Astrocyte (in vitro differentiated cells and primary cell): Measurements from ENCODE around the gene POU2F2. TPM values are rescaled to one million over a fixed set of nuclear protein-coding genes. Genes with fewer than 3 reads are reported as not detected.

Experiments
- DNase-seq: peaks from one replicate; pipeline ENCODE4 v3.0.0-alpha.2; 2010; ENCODE audit warnings: low read depth
- FAIRE-seq: peaks from 2 replicates; lab custom pipeline; 2011; peaks lifted over from hg19 to GRCh38; lab: Jason Lieb, UNC
- H2AFZ ChIP-seq: 2 replicates; pipeline ENCODE4 v1.6.0; 2012; ENCODE audit warnings: low read depth, low read length, inconsistent platforms
- H3K27ac ChIP-seq: 2 replicates; pipeline ENCODE4 v1.5.1; 2011; ENCODE audit warnings: low read depth, low read length, inconsistent platforms
- H3K27me3 ChIP-seq: 2 replicates; pipeline ENCODE4 v1.6.0; 2011; ENCODE audit warnings: low read length, inconsistent platforms; ENCODE audit not compliant: insufficient read depth
- H3K36me3 ChIP-seq: 2 replicates; pipeline ENCODE4 v1.5.1; 2011; ENCODE audit warnings: low read length, inconsistent platforms; ENCODE audit not compliant: insufficient read depth
- H3K4me1 ChIP-seq: 2 replicates; pipeline ENCODE4 v1.5.1; 2011; ENCODE audit warnings: low read length, inconsistent platforms; ENCODE audit not compliant: insufficient read depth
- H3K4me2 ChIP-seq: 2 replicates; pipeline ENCODE4 v1.6.0; 2012; ENCODE audit warnings: low read length, inconsistent platforms
- H3K4me3 ChIP-seq: 2 replicates; pipeline ENCODE4 v1.5.1; 2011; ENCODE audit warnings: low read depth, mild to moderate bottlenecking, low read length, inconsistent platforms; ENCODE audit not compliant: insufficient read depth
- H3K79me2 ChIP-seq: 2 replicates; pipeline ENCODE4 v1.6.0; 2012; ENCODE audit warnings: mild to moderate bottlenecking, low read length, inconsistent platforms; ENCODE audit not compliant: insufficient read depth
- H3K9ac ChIP-seq: 2 replicates; pipeline ENCODE4 v1.6.0; 2012; ENCODE audit warnings: mild to moderate bottlenecking, low read length, inconsistent platforms
- H3K9me3 ChIP-seq: 2 replicates; pipeline ENCODE4 v1.5.1; 2012; ENCODE audit warnings: low read depth, mild to moderate bottlenecking, low read length, inconsistent platforms; ENCODE audit not compliant: insufficient read depth
- H4K20me1 ChIP-seq: 2 replicates; pipeline ENCODE4 v1.6.0; 2012; ENCODE audit warnings: low read length, inconsistent platforms; ENCODE audit not compliant: insufficient read depth
- H3K27ac Mint-ChIP-seq: one replicate; pipeline ENCODE4 v1.8.0; 2021; ENCODE audit warnings: mild to moderate bottlenecking, mixed read lengths; ENCODE audit not compliant: unreplicated experiment
- H3K27me3 Mint-ChIP-seq: one replicate; pipeline ENCODE4 v1.8.0; 2021; ENCODE audit warnings: low read depth, mixed read lengths; ENCODE audit not compliant: unreplicated experiment
- H3K36me3 Mint-ChIP-seq: one replicate; pipeline ENCODE4 v1.8.0; 2021; ENCODE audit warnings: low read depth, mixed read lengths; ENCODE audit not compliant: unreplicated experiment
- H3K4me1 Mint-ChIP-seq: one replicate; pipeline ENCODE4 v1.8.0; 2021; ENCODE audit warnings: low read depth, mixed read lengths; ENCODE audit not compliant: unreplicated experiment
- H3K4me3 Mint-ChIP-seq: one replicate; pipeline ENCODE4 v1.8.0; 2021; ENCODE audit warnings: mild to moderate bottlenecking, moderate library complexity, mixed read lengths; ENCODE audit not compliant: unreplicated experiment
- H3K9me3 Mint-ChIP-seq: one replicate; pipeline ENCODE4 v1.8.0; 2021; ENCODE audit warnings: mild to moderate bottlenecking, mixed read lengths; ENCODE audit not compliant: unreplicated experiment
- EZH2 ChIP-seq: IDR thresholded peaks from 2 replicates; pipeline ENCODE4 v1.6.1; 2012; ENCODE audit warnings: mild to moderate bottlenecking, low read length, inconsistent platforms; ENCODE audit not compliant: insufficient read depth
- total RNA-seq: library from RNA; stranded (reverse); gene quantifications from 2 replicates; pipeline ENCODE4 v1.2.1, GENCODE V29; 2021
- TF ChIP-seq, protein P1 (sequence below): IDR thresholded peaks from 2 replicates; pipeline ENCODE4 v1.5.1; 2011; ENCODE audit warnings: low read depth, mild to moderate bottlenecking, inconsistent platforms, low read length, moderate library complexity; ENCODE audit not compliant: insufficient read depth

The POU2F2 gene
- total RNA-seq, 1 donor from 2014 or later: 8.3 TPM

GRCh38 chr19:42057846-42058245 lies 74.4 kb downstream of the POU2F2 start:
- DNase-seq: no peak
- H3K9me3 Mint-ChIP-seq: no peaks in the 10 kb centered on the region

GRCh38 chr19:42054205-42054604 lies 78.0 kb downstream of the POU2F2 start:
- Histone ChIP-seq H3K4me3 (no peak overlapping the region), H2AFZ (no peak overlapping the region), H3K36me3 (no peaks in the 10 kb centered on the region), H3K27ac (no peak overlapping the region), H3K9me3 (no peaks in the 10 kb centered on the region), H3K27me3 (no peaks in the 10 kb centered on the region), H3K9ac (no peak overlapping the region), H3K4me1 (no peaks in the 10 kb centered on the region), H3K79me2 (no peaks in the 10 kb centered on the region), H3K4me2 (no peak overlapping the region), H4K20me1 (no peaks in the 10 kb centered on the region)
- Mint-ChIP-seq H3K4me1 (peaks cover 3% of the 10 kb centered on the region), H3K27ac (no peak overlapping the region), H3K4me3 (no peak overlapping the region), H3K27me3 (peaks cover 14% of the 10 kb centered on the region), H3K9me3 (peaks cover 4% of the 10 kb centered on the region), H3K36me3 (peaks cover 6% of the 10 kb centered on the region)
- FAIRE-seq (no peak), DNase-seq (no peak)
- TF ChIP-seq EZH2: no peak
- TF ChIP-seq, protein P1, sequence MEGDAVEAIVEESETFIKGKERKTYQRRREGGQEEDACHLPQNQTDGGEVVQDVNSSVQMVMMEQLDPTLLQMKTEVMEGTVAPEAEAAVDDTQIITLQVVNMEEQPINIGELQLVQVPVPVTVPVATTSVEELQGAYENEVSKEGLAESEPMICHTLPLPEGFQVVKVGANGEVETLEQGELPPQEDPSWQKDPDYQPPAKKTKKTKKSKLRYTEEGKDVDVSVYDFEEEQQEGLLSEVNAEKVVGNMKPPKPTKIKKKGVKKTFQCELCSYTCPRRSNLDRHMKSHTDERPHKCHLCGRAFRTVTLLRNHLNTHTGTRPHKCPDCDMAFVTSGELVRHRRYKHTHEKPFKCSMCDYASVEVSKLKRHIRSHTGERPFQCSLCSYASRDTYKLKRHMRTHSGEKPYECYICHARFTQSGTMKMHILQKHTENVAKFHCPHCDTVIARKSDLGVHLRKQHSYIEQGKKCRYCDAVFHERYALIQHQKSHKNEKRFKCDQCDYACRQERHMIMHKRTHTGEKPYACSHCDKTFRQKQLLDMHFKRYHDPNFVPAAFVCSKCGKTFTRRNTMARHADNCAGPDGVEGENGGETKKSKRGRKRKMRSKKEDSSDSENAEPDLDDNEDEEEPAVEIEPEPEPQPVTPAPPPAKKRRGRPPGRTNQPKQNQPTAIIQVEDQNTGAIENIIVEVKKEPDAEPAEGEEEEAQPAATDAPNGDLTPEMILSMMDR: no peak

More at GRCh38 chr19:42057846-42058245, 74.4 kb downstream of the POU2F2 start:
- Mint-ChIP-seq H3K4me3 (no peak overlapping the region), H3K27me3 (peaks cover 21% of the 10 kb centered on the region), H3K36me3 (peaks cover 9% of the 10 kb centered on the region), H3K27ac (no peak overlapping the region), H3K4me1 (no peaks in the 10 kb centered on the region)
- Histone ChIP-seq H2AFZ (no peak overlapping the region), H3K9me3 (no peaks in the 10 kb centered on the region), H3K4me3 (no peak overlapping the region), H3K79me2 (no peaks in the 10 kb centered on the region), H3K36me3 (no peaks in the 10 kb centered on the region), H3K4me2 (no peak overlapping the region), H3K27me3 (no peaks in the 10 kb centered on the region), H3K9ac (no peak overlapping the region), H3K27ac (no peak overlapping the region), H4K20me1 (no peaks in the 10 kb centered on the region), H3K4me1 (no peaks in the 10 kb centered on the region)
- no peak for FAIRE-seq
- TF ChIP-seq EZH2: no peak
- TF ChIP-seq, protein P1: no peak

DNA sequence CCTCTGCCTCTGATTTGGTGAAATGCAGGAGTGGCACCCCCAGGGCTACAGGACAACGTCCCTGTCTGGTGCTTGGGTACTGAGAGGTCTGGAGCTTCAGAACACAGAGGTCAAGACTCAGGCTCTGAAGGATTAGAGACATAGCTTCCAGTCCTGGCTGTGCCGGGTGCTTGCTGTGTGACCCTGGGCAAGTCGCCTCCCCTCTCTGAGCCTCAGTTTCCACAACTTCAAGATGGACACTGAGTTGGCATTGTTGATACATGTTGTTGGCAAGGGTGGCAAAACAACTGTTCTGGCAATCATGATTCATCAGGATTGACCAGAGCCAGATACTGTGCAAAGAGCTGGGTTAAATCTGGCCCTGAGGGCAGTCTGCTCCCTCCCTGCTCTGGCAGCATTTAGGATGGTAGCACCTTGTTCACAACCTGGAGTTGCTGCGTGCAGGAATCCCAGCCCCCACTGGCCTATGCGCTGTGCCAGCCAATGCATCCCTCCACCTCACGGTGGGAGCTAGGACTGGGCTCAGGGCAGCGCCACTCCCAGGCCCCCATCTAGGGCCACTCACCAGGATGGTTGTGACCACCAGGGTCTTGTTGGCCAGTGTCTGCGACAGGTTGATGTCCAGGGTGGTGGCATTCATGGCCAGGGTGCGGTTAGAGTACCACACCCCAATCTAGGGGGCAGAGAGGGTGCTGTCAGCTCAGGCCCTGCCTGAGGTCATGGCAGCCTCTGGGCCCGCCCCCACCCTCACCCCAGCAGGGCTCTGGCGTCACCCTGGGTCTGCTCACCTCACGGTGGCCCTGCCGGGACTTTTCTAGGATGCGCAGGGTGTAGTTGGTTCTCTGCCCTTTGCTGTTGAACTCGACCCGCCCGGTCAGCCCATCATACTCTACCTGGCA lies 79.0 kb downstream of the POU2F2 start:
- H3K36me3 Mint-ChIP-seq: peaks cover 6% of the 10 kb centered on the region
- no peak overlapping the region for H3K27ac Mint-ChIP-seq
- Histone ChIP-seq H3K9me3 (no peaks in the 10 kb centered on the region), H3K36me3 (no peaks in the 10 kb centered on the region), H3K4me2 (no peak overlapping the region), H3K4me3 (no peak overlapping the region), H3K27me3 (no peaks in the 10 kb centered on the region), H3K79me2 (no peaks in the 10 kb centered on the region), H3K27ac (no peak overlapping the region), H3K9ac (no peak overlapping the region), H3K4me1 (no peaks in the 10 kb centered on the region), H4K20me1 (no peaks in the 10 kb centered on the region), H2AFZ (no peak overlapping the region)
- H3K9me3 Mint-ChIP-seq: peaks cover 4% of the 10 kb centered on the region
- no peak overlapping the region for H3K4me3 Mint-ChIP-seq
- peaks cover 3% of the 10 kb centered on the region for H3K4me1 Mint-ChIP-seq
- TF ChIP-seq EZH2: no peak
- DNase-seq: no peak
- H3K27me3 Mint-ChIP-seq: peaks cover 14% of the 10 kb centered on the region
- no peak for FAIRE-seq
